Hematopoietic multipotent progenitor cell (in vitro differentiated cells): Measurements from ENCODE around the gene PRMT9. TPM values are rescaled to one million over a fixed set of nuclear protein-coding genes. Genes with fewer than 3 reads are reported as not detected.

Experiments
- DNase-seq, 3 donors: peaks; one replicate each; pipeline ENCODE4 v3.0.0-alpha.2; 2011 to 2015; ENCODE audit warnings: low read depth in 2 of 3, low spot score in 2 of 3
- total RNA-seq: library from RNA; depleted of rRNA; stranded (reverse); fragments of >200 nt; gene quantifications from one replicate; pipeline ENCODE4 v1.2.3, GENCODE V29; 2012

Gene PRMT9
- 11.3 TPM for total RNA-seq

DNA sequence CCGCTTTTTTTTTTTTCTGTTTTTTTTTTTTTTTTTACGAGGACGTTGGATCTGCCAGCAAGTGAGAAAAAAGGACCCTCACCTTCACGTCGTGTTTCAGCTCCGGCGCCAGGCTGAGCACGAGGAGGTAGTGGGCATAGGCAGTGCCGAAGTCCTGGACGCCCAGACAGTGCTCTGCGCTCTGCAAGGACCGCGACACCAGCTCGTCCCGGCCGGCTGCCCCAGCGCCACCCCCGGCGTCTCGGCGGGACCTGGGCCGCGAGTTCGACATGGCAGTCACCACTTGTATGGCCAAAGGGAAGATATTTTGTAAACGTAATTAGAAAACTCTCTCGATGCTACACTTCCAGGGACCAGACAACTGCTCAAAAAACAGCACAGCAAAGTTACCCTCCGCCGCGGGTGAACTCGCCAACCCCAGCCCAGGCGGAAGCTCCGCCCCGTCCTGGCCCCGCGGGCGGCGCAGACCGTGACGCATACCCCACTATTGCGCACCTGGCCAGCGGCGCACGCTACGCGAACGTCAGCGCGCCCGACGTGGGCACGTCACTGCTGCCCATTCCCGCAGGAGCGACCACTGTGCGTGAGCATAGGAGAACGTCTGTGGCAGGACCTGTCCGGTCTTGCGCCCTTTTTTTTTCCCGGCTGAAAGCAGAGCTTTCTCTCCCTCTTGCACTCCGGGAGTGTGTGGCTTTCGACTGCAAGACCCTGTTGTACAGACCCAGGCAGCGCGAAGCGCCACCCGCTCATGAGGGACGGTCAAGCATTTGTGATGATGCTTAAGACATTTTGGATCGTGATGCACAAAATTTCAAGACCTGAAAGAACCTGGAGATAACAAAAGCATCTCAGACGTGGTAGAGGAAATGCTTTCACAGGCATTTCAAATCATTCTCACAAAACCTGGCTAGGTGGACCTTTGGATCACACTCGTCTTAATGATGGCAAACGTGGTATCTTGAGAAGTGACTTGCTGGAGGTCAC, at the start of gene PRMT9:
TSS of gene PRMT9 (minus strand) at position 447 of the 984 bp plus-strand sequence. CDS start at position 271, 176 bp downstream.
- peak; percentile 72 to 88 (median 85) for DNase-seq

DNA sequence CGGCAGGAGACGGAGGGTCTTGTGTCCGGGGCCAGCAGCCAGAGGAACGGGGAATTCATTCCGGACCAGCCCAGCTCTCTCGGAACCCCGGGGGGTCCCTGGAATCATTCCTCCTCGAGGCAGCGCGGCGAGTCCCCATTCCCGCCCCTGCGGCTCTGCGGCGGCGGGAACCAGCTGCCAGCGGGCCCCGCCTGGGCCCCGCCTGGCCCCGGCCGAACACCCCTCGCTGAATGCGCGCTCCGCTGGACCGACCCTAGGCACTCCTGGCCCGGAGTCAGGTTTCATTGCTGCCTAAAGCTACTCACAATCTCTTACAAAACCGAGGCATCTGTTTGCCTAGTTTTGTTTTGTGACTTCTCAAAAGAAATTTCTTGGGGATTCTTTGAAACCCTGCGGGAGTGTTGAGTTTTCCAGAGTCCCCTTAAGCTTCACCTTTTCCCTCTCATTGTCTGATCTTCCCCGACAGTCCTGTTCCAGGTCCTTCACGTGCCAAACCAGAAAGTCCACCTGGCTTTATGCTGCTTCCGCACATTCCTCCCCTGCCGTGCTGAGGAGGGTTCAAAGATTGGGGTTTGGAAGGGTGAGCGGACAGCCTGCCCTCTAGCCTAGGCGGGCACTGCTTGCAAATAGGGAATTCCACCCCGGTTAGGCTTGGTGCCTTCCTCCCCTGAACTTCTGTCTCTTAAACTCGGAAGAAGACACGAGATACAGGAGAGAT, 48.7 kb upstream of the PRMT9 start:
- peak in 1 of 3 donors; percentile 24 for DNase-seq

DNA sequence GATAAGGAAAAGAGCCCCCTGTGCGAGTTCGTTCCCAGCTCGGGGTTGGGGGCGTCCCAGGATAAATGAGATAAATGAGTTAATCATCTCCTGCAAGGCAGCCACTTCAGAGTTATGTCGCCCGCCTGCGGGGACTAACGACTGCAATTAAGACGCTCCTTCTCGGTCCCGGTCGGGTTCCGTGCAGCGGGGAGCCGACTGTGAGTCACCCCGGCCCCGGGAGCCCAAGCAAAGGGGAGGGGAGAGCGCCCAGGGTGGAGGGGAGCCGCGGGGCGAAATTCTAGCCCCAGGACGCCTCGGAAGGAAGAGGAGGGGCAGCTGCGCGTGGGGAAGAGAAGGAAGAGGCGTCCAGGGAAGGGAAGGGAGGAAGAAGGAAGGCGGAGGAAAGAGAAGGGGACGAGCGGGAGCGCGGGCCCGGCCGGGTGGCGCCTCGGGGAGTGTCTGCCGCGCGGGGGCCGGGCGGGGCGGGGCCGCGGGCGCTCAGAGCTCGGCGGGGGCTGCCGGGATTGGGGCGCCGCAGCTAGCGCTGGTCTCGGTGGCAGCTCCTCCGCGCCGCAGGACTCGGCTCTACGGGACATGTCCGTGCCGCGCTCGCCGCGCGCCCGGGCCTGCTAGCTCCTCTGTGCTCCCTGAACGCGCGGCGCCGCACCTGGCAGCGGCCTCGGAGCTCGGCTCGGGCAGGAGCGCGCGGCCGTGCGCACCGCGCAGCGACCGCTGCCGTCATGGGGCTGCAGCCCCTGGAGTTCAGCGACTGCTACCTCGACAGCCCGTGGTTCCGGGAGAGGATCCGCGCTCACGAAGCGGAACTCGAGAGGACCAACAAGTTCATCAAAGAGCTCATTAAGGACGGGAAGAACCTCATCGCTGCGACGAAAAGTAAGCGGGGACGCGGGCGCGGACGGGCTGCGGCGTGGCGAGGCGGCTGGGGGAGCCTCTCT, 47.9 kb upstream of the PRMT9 start, which contains the start of gene ARHGAP10:
TSS of gene ARHGAP10 (plus strand) at position 509 of the 938 bp plus-strand sequence. CDS start at position 723, 214 bp downstream.
- peak; percentile 39 to 77 (median 73) for DNase-seq

DNA sequence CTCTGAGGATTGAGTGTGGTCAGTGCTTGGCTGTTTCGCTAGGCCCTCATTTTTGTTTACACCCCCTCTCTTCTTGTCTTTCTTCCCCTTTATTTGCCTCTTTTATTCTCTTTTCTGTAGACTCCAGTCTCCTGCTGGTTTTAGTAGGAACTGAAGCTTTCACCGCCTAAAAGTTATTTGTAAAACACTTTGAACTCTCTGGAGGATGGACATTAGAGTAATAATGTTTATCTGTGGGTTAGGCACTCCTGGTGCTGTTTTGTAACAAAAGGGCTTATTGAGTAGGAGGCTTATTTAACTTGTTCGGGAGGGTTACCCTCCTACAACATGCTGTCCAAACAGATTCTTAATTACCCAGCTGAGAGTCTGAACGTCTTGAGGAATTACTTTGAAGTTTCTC, 46.4 kb upstream of the PRMT9 start:
- peak in 1 of 3 donors; percentile 19 for DNase-seq

DNA sequence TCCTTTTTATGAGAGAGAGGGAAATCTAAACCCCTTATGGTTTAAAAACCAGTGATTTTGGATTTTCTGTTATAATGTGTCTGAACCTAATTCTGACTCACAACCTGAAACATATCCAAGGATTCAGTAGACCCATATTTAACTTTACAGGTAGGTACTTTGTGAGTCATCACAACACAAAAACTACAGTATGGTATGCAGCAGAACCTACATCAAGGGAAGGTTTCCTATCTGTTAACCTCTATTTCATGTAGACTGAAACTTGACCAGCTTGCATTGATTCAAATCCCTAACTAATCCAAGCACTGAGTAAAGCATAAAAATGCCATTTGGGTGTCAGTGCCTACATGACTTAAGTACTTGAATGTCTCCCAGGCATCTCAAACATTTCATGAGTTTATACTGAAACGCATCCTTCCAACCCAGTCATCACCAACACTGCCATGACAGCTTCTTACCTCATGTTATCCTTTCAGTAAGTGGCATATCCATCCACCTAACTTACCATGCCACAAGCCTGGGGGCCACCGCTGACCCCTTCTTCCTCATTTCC, 43.6 kb upstream of the PRMT9 start:
- DNase-seq, result no peak

DNA sequence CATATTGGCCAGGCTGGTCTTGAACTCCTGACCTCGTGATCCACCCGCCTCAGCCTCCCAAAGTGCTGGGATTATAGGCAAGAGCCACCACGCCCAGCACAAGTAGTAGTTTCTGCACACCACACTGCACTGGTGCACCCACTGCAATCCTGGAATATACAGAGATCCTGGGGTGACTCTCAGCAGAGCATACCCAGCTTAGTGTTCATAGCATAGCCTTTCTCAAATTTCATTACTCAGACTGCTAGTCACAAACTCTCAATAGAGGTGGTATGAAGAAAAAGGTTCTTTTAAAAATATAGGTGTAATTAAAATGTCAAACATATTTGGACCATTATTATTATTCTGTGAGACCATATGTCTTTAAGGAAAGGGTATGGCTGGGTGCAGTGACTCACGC, 41.7 kb upstream of the PRMT9 start:
- no peak for DNase-seq

DNA sequence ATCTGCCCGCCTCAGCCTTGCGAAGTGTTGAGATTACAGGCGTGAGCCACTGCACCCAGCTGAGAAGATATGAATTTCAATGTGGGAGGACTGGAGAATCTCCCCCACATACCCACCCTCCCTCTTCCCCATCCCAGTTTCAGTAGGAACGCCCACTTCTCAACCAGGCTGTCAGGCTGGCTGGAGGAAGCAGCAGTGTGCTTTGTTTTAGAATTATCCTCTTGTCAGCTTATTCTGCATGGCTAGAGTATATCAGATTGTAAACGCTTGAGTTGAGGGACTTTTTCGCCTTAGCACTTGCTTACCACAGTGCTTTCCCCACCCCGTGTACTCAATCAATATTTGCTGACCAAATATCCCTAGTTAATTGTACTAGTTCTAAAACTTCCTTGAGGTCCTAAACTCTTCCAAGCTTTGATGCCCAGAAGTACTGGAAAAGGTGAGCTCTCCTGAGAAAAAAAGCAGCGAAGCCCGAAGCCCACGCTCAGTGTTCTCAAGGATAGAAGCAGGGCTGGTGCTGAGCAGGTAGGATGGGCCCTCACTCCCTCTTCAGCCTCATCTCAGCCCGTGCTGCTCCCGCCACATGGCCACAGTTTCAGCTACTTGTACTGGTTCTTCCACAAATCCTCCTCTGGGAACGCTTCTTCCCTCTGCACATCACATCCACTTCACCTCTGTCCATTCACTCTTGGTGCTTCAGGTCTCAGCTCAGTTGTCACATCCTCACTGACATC, 40.7 kb upstream of the PRMT9 start:
- DNase-seq, result no peak

DNA sequence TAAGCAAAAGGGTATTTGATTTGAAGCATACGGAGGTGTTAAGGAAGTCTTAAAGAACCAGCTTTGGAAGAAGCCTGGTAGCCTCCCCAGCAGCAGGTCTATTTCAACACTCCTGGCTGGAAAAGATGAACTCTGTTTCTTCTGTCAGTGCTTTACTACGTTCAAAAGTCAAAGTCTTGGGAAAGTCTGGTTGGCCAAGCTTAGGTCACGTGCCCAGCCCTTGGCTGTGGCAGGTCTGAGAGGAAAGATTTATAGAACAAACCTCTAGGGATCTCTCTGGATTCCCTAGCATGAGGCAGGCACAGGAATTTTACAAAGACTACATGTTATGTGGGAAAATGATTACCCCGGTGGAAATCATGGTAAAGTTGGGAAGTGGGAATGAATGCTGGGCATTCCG, 39.4 kb upstream of the PRMT9 start:
- no peak for DNase-seq

DNA sequence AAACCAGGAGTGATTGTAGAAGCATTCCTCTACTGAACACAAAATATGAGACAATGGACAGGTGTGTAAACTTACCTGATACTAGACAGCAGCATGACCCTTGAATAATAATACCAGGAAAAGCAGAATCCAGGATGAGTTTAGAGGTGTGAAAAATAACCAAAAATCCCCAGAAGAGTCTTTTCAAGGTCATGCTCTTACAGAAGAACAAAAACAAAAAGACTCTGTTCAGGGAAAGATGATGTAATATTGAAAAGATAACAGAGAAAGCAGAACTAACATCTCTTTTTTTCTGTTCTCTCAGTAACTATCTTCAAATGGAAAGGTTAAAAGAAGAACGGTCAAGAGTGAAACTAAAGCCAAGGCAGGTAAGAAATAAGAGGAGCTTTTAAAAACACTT, 33.9 kb upstream of the PRMT9 start:
- no peak for DNase-seq

DNA sequence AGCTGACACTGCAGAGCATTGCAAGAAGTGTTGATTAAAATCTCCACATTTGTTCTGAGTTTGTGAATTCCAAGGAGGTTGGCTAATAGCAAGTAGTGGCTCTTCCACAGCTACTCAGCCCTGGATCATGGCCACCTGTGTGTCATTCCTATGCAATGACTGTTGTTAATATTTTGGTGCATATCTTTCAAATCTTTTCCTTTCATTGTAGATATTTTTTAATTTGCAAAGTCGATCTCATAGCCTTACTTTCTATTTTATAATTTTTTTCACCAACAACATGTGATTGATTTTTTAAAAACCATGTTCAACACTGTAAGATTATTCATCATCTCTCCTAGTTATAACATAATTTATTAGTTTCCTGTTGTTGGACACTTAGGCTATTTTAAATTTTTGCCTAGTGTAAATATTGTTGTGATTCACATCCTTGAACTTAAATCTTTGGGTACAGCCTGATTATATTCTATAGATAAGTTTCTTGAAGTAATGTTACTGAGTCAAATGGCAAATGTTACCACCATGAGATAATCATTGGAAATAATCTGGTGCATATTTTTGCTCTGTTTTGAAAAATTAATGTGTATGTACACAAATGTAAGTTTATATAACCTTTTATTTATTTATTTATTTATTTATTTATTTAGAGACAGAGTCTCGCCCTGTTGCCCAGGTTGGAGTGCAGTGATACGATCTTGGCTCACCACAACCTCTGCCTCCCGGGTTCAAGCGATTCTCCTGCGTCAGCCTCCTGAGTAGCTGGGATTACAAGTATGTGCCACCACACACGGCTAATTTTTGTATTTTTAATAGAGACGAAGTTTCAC, 30.8 kb upstream of the PRMT9 start:
- DNase-seq, result no peak

DNA sequence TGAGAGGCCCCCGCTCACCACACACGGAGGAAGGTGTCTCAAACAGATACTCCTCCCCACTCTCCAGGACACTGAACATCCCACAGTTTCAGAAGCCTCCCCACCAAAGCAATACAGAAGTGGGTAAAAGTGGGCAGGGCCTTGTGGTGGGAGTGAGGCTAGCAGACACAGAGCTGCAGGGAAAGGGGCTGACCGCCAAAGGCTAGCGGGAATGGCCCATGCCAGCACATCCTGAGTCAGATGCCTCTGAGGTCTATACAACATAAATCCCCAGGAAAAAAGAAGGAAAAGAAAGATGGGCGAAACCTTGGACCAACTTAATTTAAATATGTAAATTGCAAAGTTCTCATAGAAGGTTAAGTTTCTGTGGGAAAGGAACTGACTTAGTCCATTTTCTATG, 26.0 kb upstream of the PRMT9 start:
- DNase-seq, result no peak

DNA sequence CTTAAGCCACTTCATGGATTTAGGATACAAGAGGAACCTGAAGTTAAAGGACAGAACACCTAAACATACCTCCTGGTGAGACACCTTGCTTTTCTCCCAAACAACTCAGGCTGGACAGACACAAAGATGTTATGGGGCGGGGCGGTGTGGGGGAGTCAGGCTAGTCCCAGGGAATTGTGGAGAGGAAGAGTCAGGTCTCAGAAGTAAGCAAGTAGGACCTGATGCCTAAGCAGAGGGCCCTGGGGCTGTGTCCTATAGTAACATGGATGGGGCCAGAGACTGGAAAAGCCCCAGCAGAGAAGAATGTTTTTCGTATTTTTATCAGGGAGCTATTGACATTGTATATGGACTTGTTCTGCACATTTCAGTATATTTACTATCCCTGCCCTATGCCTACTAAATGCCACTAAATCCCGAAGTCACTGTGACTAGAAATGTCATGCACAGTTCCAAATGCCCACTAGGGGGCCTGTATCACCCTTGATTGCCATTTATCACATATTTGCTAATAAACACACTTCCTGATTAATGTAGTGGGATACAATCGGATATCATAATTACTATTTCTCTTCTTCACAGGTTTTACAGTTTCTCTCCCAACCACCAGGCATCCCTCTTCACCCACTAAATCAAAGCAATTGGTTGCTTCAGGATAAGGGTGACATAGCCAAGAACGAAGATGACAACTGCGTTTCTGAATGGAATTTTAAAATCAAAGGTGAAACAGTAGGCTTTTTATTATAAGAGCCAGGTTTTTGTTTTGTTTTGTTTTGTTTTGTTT, 24.1 kb upstream of the PRMT9 start:
- DNase-seq, result peak in 2 of 3 donors; percentile 47 to 74

DNA sequence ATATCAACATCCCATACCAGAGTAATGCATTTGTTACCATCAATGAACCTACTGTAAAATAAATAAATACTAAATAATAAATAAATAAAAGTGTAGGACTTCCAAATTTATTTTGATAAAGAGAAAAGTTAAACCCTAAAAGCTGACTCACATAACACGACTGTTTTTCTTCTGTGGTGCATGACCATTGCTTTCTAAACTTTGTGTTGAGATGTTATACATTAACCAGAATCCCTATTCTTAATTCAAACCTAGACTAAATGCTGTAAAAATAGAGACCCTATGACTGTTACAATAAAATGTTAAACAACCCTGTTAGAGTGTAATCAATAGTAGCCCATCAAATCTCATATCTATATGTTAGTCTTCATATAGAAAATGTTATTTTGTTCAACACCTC, 20.9 kb upstream of the PRMT9 start:
- no peak for DNase-seq

DNA sequence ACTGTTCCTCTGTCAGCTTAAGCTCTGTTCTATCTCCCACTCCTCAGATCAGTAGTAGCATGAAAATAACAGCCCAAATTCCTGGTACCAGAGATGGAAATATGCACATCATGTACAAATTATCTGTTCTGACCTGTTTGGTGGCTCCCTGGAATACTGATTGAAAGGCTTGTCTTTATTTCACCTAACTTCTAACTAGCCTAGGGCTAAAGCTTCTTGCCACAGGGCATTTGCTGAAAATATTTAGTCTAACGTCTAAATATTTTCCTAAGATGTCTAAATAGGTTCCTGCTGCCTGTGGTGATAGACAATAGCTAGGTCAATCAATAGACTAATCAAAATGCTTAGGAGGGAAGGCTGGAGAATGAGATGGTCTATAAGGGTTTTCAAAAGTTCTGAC, 12.9 kb upstream of the PRMT9 start:
- no peak for DNase-seq

DNA sequence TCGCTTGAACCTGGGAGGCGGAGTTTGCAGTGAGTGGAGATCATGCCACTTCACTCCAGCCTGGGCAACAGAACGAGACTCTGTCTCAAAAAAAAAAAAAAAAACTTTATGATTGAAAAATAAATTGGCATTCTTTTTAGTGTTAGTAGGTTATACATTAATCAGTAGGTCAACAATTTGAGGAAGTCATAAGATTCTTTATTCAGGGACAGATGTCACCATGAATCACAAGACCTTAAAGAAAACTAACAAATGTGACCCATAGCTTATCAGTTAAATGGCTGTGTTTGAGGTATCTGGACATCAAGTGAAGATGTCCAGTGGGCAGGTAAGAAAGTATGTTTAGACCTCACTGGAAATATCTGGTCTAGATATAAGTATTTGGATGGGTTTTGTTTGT, 9.3 kb upstream of the PRMT9 start:
- DNase-seq, result no peak

DNA sequence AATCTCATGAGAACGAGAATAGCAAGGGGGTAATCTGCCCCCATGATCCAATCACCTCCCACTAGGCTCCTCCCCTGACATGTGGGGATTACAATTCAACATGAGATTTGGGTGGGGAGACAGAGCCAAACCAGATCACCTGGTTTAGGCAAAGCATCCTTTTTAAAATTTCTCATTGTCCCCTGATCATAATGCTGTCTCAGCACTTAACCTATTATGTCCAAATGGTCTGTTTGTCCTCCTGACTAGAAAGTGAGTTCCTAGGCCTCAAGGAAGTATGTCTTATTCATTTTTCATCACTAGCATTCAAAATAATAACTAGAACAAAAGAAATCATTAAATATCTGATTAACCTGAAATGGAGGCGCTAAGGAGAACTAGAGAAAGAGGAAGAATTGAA, 7.9 kb upstream of the PRMT9 start:
- DNase-seq, result no peak

DNA sequence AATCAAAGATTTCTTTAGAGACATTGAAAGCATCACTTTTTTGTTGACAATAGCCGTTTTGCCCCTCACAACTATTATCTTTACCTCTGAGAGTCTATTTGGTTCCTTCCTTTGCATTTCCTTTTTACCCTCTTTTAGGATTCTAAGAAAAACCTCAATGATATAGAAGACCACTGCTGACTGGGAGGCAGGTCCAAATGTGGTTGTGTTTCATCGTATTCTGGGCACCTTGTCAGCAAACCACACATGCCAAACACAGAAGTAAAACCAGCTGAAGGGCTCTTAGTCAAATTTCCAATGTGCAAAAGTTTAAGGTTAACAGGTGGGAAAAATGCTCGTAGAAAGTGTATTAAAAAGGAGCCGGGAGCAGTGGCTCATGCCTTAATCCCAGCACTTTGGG, 5.1 kb upstream of the PRMT9 start:
- DNase-seq, result peak in 2 of 3 donors; percentile 29 to 53

DNA sequence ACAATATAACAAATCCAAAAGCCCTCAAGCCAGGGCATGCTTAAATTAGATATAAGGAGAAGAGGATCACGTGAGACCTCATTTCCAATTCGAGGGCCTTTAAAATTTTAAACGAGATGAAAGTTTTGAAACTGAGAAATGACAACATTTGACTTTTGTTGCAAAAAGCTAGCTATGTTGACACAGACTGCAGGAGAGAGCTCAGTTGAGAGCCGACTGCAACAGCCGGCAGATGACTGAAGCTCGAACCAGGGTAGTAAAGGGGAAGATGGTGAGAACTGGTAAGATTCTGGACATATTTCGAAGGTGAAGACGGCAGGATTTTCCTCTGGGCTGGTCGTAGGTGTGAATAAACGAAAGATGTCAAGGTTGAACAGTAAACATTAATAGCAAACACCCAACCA, 773 bp downstream of the PRMT9 start:
- peak in 1 of 3 donors; percentile 38 for DNase-seq
